ENCODE data around the gene RACK1. TPM values are rescaled to one million over a fixed set of nuclear protein-coding genes. Genes with fewer than 3 reads are reported as not detected.

RACK1 gene
- polyA plus RNA-seq, 2 of the 4 experiments (the other 2 are of a cell fraction): 2,590 to 3,139 TPM

GRCh38 chr5:181205761-181206649 lies 37.7 kb downstream of the RACK1 start:
- 83% methylated on average over 37 of the region's 37 CpGs for WGBS (ENCODE audit: missing lambda C conversion rate)
- TF ChIP-seq BCL3 (IDR thresholded peaks at IDR 0.05) (no peak), FOXS1 (CRISPR knock-in tag; IDR thresholded peaks at IDR 0.05) (no peak), FOSB (CRISPR knock-in tag; IDR thresholded peaks at IDR 0.05) (no peak), EHF (CRISPR knock-in tag; IDR thresholded peaks at IDR 0.05) (no peak), SREBF2 (IDR thresholded peaks at IDR 0.05) (no peak), E2F6 (IDR thresholded peaks at IDR 0.05; ENCODE audit: borderline replicate concordance, low read depth) (no peak), HDAC2 (IDR thresholded peaks at IDR 0.05) (no peak), TP53 (CRISPR knock-in tag; IDR thresholded peaks at IDR 0.05) (no peak), SMC3 (IDR thresholded peaks at IDR 0.05) (no peak), NR3C1 (IDR thresholded peaks at IDR 0.05) (no peak), FOSL2 (IDR thresholded peaks at IDR 0.05) (no peak), FOSL2 (CRISPR knock-in tag; IDR thresholded peaks at IDR 0.05) (no peak)
- Histone ChIP-seq H3K4me2 (peak overlapping the region; percentile 91), H3K4me3 (peak overlapping the region; percentile 84), H3K4me1 (peaks cover 15% of the 10 kb centered on the region), H3K9me3 (no peaks in the 10 kb centered on the region), H3K27ac (peak overlapping the region; percentile 93 to 95)
- FAIRE-seq: no peak
- POLR2A ChIA-PET: interaction anchor here (0.9 to 6.7 kb wide), 6 partner anchors 11 to 29 kb away, joined by 4 to 159 read pairs (median 12); partner anchors contain the start of gene TRIM41
- DNase-seq (ENCODE audit: low read depth in 1 of 2, low spot score in 1 of 2): no peak
- CTCF ChIA-PET: interaction anchor here (1.0 to 3.6 kb wide), 6 partner anchors 10 to 21 kb away, joined by 3 to 36 read pairs (median 18); no protein-coding TSS in a partner anchor
- no peak for ATAC-seq

GRCh38 chr5:181204826-181205760 lies 38.6 kb downstream of the RACK1 start, which contains the start of gene TRIM7:
Gene TRIM7, minus strand, starts transcription at chr5:181205196. Its CDS starts 86 bp downstream, at chr5:181205110.
- Histone ChIP-seq H3K4me2 (peak within 1 kb of the TSS; percentile 91), H3K4me3 (peak within 1 kb of the TSS; percentile 84), H3K4me1 (peaks cover 15% of the 10 kb centered on the region), H3K9me3 (no peaks in the 10 kb centered on the region), H3K27ac (peak within 1 kb of the TSS; percentile 93 to 95)
- ATAC-seq: peak; percentile 52 to 55
- no peak for FAIRE-seq
- no peak for TF ChIP-seq CHD4 (IDR thresholded peaks at IDR 0.05; ENCODE audit: borderline replicate concordance)
- peak; percentile 55; the same call in 1 of the 2 replicates for TF ChIP-seq RNF2 (IDR thresholded peaks at IDR 0.05; ENCODE audit: borderline replicate concordance, low read depth)
- 0 out of 2 replicates have a peak, but pooled peaks have one; percentile 41 for TF ChIP-seq TP53 (CRISPR knock-in tag; IDR thresholded peaks at IDR 0.05)
- 0 out of 2 replicates have a peak, but pooled peaks have one; percentile 5 for TF ChIP-seq GATA3 (IDR thresholded peaks at IDR 0.05; ENCODE audit: borderline replicate concordance)
- peak; percentile 22 for TF ChIP-seq MAX (IDR thresholded peaks at IDR 0.05)
- peak; percentile 78 for TF ChIP-seq POLR2A (IDR thresholded peaks at IDR 0.05; ENCODE audit: low read length)
- TF ChIP-seq ELK1 (IDR thresholded peaks at IDR 0.05; ENCODE audit: low read depth, low read length): no peak
- TF ChIP-seq BCL3 (IDR thresholded peaks at IDR 0.05): 0 out of 3 replicates have a peak, but pooled peaks have one; percentile 38
- 0 out of 2 replicates have a peak, but pooled peaks have one; percentile 14 for TF ChIP-seq MYC (IDR thresholded peaks at IDR 0.05; ENCODE audit: borderline replicate concordance, low read length)
- peak in 1 of 2 experiments; percentile 25; a peak in 2 of 5 replicates for TF ChIP-seq JUN (IDR thresholded peaks at IDR 0.05)
- no peak for TF ChIP-seq NPAS2 (CRISPR knock-in tag; IDR thresholded peaks at IDR 0.05; ENCODE audit: borderline replicate concordance)
- peak; percentile 46; the same call in 1 of the 2 replicates for TF ChIP-seq HDAC2 (IDR thresholded peaks at IDR 0.05)
- peak; percentile 77; the same call in 1 of the 2 replicates for TF ChIP-seq HMGXB4 (CRISPR knock-in tag; IDR thresholded peaks at IDR 0.05; ENCODE audit: borderline replicate concordance)
- peak; percentile 20; the same call in 1 of the 2 replicates for TF ChIP-seq E2F6 (IDR thresholded peaks at IDR 0.05; ENCODE audit: borderline replicate concordance, low read depth)
- POLR2A ChIA-PET: interaction anchor here (0.8 to 6.7 kb wide), 6 partner anchors 14 to 32 kb away, joined by 4 to 159 read pairs (median 6); partner anchors contain the start of gene TRIM41
- WGBS (ENCODE audit: missing lambda C conversion rate): 17% methylated on average over 20 of the region's 94 CpGs
- peak; percentile 65 to 82 for DNase-seq (ENCODE audit: low read depth in 1 of 2, low spot score in 1 of 2)
- CTCF ChIA-PET: interaction anchor here (0.8 to 3.9 kb wide), 9 partner anchors 9 to 37 kb away, joined by 3 to 36 read pairs (median 8); partner anchors contain the start of gene TRIM41

Data from A549 (cell line).